DOHH2 (cell line): ENCODE data around the gene KCNH1.

Experiments
- H3F3A ChIP-seq: fragments of 200-600 bp; sonication (generic), shearing (Covaris generic); 2 replicates; pipeline ENCODE4 v1.6.0; 2016; ENCODE audit warnings: antibody characterized with exemption, mild to moderate bottlenecking; ENCODE audit not compliant: control insufficient read depth, insufficient read depth
- H3K27ac ChIP-seq: fragments of 200-600 bp; sonication (generic); 2 replicates; pipeline ENCODE4 v1.5.1; 2014; ENCODE audit warnings: low read depth, mild to moderate bottlenecking, low read length, moderate library complexity
- H3K27me3 ChIP-seq: fragments of 200-600 bp; sonication (generic); 2 replicates; pipeline ENCODE4 v1.6.1; 2014; ENCODE audit warnings: mild to moderate bottlenecking, low read length, mixed read lengths; ENCODE audit not compliant: control insufficient read depth
- H3K36me3 ChIP-seq: fragments of 200-600 bp; sonication (generic); 2 replicates; pipeline ENCODE4 v1.6.1; 2014; ENCODE audit warnings: mild to moderate bottlenecking, low read length, moderate library complexity, mixed read lengths; ENCODE audit not compliant: control insufficient read depth
- H3K4me1 ChIP-seq: fragments of 200-600 bp; sonication (generic); 2 replicates; pipeline ENCODE4 v1.6.1; 2014; ENCODE audit warnings: mild to moderate bottlenecking, low read length, mixed read lengths; ENCODE audit not compliant: control insufficient read depth
- H3K4me2 ChIP-seq: fragments of 200-600 bp; sonication (generic); 2 replicates; pipeline ENCODE4 v1.6.0; 2014; ENCODE audit warnings: mild to moderate bottlenecking, low read length, moderate library complexity
- H3K4me3 ChIP-seq: fragments of 200-600 bp; sonication (generic); 2 replicates; pipeline ENCODE4 v1.5.1; 2014; ENCODE audit warnings: mild to moderate bottlenecking, low read length, mixed read lengths
- H3K79me2 ChIP-seq: fragments of 200-600 bp; sonication (generic); 2 replicates; pipeline ENCODE4 v1.6.1; 2014; ENCODE audit warnings: mild to moderate bottlenecking, low read length, mixed read lengths; ENCODE audit not compliant: control insufficient read depth
- H3K9me2 ChIP-seq: fragments of 200-600 bp; sonication (generic); replicated peaks from 2 replicates; pipeline ENCODE4 v1.6.1; 2014; ENCODE audit warnings: mild to moderate bottlenecking, low read length, mixed read lengths; ENCODE audit not compliant: control insufficient read depth
- H3K9me3 ChIP-seq: fragments of 200-600 bp; sonication (generic); 2 replicates; pipeline ENCODE4 v1.6.1; 2014; ENCODE audit warnings: antibody characterized with exemption, low read length, mixed read lengths; ENCODE audit not compliant: control insufficient read depth, insufficient read depth
- H4K20me1 ChIP-seq: fragments of 200-600 bp; sonication (generic); 2 replicates; pipeline ENCODE4 v1.6.0; 2014; ENCODE audit warnings: low read depth, mild to moderate bottlenecking, antibody characterized with exemption, low read length, moderate library complexity; ENCODE audit not compliant: control insufficient read depth, insufficient read depth
- CTCF ChIP-seq: fragments of 200-600 bp; sonication (generic); IDR thresholded peaks from one replicate; pipeline ENCODE4 v1.5.1; 2014; ENCODE audit warnings: antibody characterized with exemption, mild to moderate bottlenecking, low read depth, low read length; ENCODE audit not compliant: poor library complexity, severe bottlenecking
- EZH2phosphoT487 ChIP-seq: fragments of 200-600 bp; sonication (generic); IDR thresholded peaks from 2 replicates; pipeline ENCODE4 v1.6.1; 2017; ENCODE audit warnings: borderline replicate concordance, mild to moderate bottlenecking, antibody characterized with exemption, low read length, moderate library complexity, mixed read lengths

The KCNH1 gene

DNA sequence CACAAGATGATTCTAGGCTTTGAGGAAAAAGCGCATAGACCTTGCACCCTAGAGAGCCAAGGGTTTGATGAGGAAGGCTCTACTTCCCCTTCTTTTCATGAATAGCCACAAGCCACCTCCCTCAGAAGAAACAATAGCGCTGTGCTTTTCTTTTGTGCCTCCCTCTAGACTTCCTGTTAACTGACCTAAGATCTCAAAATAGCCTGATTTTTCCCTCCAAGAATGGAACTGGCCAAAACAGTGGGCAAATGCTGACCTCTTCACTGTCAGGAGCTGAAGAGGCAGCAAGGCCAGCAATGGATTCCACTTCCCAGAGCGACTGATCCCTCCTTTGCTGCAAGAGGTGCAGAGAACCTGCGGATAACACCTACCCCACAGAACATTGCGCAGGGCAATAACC is 362.8 kb downstream of the KCNH1 start:
- Histone ChIP-seq H4K20me1 (no peaks in the 10 kb centered on the region), H3K27me3 (no peaks in the 10 kb centered on the region), H3K4me1 (no peaks in the 10 kb centered on the region)

GRCh38 chr1:210770396-210770984 is 363.5 kb downstream of the KCNH1 start:
- Histone ChIP-seq H3K27me3 (no peaks in the 10 kb centered on the region), H3K79me2 (no peaks in the 10 kb centered on the region), H4K20me1 (no peaks in the 10 kb centered on the region), H3K36me3 (no peaks in the 10 kb centered on the region), H3K4me3 (no peak overlapping the region), H3K9me3 (no peaks in the 10 kb centered on the region), H3K4me2 (no peak overlapping the region), H3F3A (no peaks in the 10 kb centered on the region), H3K9me2 (no peaks in the 10 kb centered on the region), H3K4me1 (no peaks in the 10 kb centered on the region), H3K27ac (no peak overlapping the region)
- TF ChIP-seq CTCF (no peak), EZH2phosphoT487 (no peak)

More for the DNA sequence above, 362.8 kb downstream of the KCNH1 start:
- Histone ChIP-seq H3K36me3 (no peaks in the 10 kb centered on the region), H3K79me2 (no peaks in the 10 kb centered on the region), H3K27ac (no peak overlapping the region), H3K9me2 (no peaks in the 10 kb centered on the region), H3K4me3 (no peak overlapping the region), H3K9me3 (no peaks in the 10 kb centered on the region), H3F3A (no peaks in the 10 kb centered on the region), H3K4me2 (no peak overlapping the region)
- TF ChIP-seq CTCF (no peak), EZH2phosphoT487 (no peak)

DNA sequence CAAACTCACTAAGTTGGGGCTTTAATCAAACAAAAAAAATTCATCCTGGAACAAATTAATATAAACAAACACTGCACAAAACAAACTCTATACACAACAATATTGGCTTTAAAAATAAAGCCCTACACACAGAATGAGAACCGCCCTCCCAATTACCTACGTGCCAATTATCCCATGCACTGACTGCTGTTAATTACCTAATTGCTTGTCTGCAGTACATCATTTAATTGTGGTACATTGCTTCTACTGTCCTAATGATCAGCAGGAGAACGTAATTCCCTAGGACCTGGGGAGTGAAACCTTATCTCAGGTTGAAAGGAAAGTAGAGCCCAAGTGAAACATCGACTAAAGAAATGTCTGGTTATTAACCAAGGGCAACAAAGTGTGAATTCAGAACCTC is 364.5 kb downstream of the KCNH1 start:
- H3K4me3 ChIP-seq: no peak overlapping the region
- H4K20me1 ChIP-seq: no peaks in the 10 kb centered on the region
- no peaks in the 10 kb centered on the region for H3K9me3 ChIP-seq
- H3F3A ChIP-seq: no peaks in the 10 kb centered on the region
- TF ChIP-seq CTCF (no peak), EZH2phosphoT487 (no peak)
- H3K4me2 ChIP-seq: no peak overlapping the region
- H3K27me3 ChIP-seq: no peaks in the 10 kb centered on the region
- no peaks in the 10 kb centered on the region for H3K36me3 ChIP-seq
- H3K9me2 ChIP-seq: no peaks in the 10 kb centered on the region
- no peaks in the 10 kb centered on the region for H3K4me1 ChIP-seq
- no peaks in the 10 kb centered on the region for H3K79me2 ChIP-seq
- H3K27ac ChIP-seq: no peak overlapping the region
